K562 (cell line): ENCODE results near the gene NEUROD2. TPM values are rescaled to one million over a fixed set of nuclear protein-coding genes. Genes with fewer than 3 reads are reported as not detected.
A peak's percentile ranks its signal among the peaks of the same experiment; 100 is the strongest.

Experiments used
- BACH1 ChIP-seq: fragments of 200-800 bp; sonication (Bioruptor generic); IDR thresholded peaks from 2 replicates; pipeline ENCODE4 v1.6.1; 2016; ENCODE audit warnings: missing genetic modification characterization, missing compliant biosample characterization
- BRD9 ChIP-seq: fragments of 450-650 bp; IDR thresholded peaks from 2 replicates; pipeline ENCODE4 v1.6.1; 2018; ENCODE audit warnings: low read depth; ENCODE audit not compliant: partially characterized antibody
- CBX5 ChIP-seq: IDR thresholded peaks from 2 replicates; pipeline ENCODE4 v1.6.1; 2014; ENCODE audit warnings: low read depth, borderline replicate concordance
- CTCFL ChIP-seq: IDR thresholded peaks from 2 replicates; pipeline ENCODE4 v1.6.1; 2011; ENCODE audit warnings: borderline replicate concordance, low read depth, mild to moderate bottlenecking, moderate library complexity, low read length; ENCODE audit not compliant: insufficient read depth, poor library complexity, severe bottlenecking
- FIP1L1 ChIP-seq: fragments of 200-400 bp; formaldehyde crosslinking; IDR thresholded peaks from 2 replicates; pipeline ENCODE4 v1.6.1; 2018; ENCODE audit warnings: mild to moderate bottlenecking, low read depth, low read length; ENCODE audit not compliant: poor library complexity, severe bottlenecking
- FOXK1 ChIP-seq: sonication (generic); formaldehyde crosslinking; IDR thresholded peaks from 2 replicates; pipeline ENCODE4 v1.8.0; 2022; ENCODE audit warnings: missing genetic modification reagents, mild to moderate bottlenecking, borderline replicate concordance
- GABPB2 ChIP-seq: fragments of 250-450 bp; sonication (Bioruptor Pico); conservative IDR thresholded peaks from 2 replicates; pipeline ENCODE4 v1.5.1; 2021; ENCODE audit warnings: mild to moderate bottlenecking
- HBP1 ChIP-seq: fragments of 450-650 bp; formaldehyde crosslinking; IDR thresholded peaks from 2 replicates; pipeline ENCODE4 v1.4.0; 2022; ENCODE audit warnings: missing genetic modification characterization
- KDM4B ChIP-seq, 2 experiments: fragments of 450-650 bp in 1 of 2; sonication (generic) in 1 of 2; IDR thresholded peaks; 2 replicates each; pipeline ENCODE4 v1.6.1; 2016 to 2017; ENCODE audit warnings: borderline replicate concordance in 2 of 2, antibody characterized with exemption in 1 of 2, low read depth in 1 of 2, mild to moderate bottlenecking in 1 of 2
- MED1 ChIP-seq: sonication (generic); formaldehyde crosslinking; IDR thresholded peaks from 2 replicates; pipeline ENCODE4 v1.8.1; 2023; ENCODE audit warnings: missing genetic modification reagents, borderline replicate concordance
- PHTF2 ChIP-seq: fragments of 250-450 bp; sonication (Bioruptor Pico); IDR thresholded peaks from 2 replicates; pipeline ENCODE4 v1.5.0; 2021; ENCODE audit warnings: mild to moderate bottlenecking
- TARDBP ChIP-seq: fragments of 450-650 bp; IDR thresholded peaks from 2 replicates; pipeline ENCODE4 v1.6.1; 2016
- TOE1 ChIP-seq, 2 experiments: fragments of 450-650 bp in 1 of 2; sonication (generic) in 1 of 2; formaldehyde crosslinking in 1 of 2; IDR thresholded peaks; 2 replicates each; pipeline versions ENCODE4 v1.7.1 to v1.8.0; 2016 to 2022; ENCODE audit warnings: borderline replicate concordance in 2 of 2, mild to moderate bottlenecking in 2 of 2, antibody characterized with exemption in 1 of 2, inconsistent platforms in 1 of 2, low read depth in 1 of 2, missing genetic modification reagents in 1 of 2, moderate library complexity in 1 of 2
- TRIM25 ChIP-seq: fragments of 450-650 bp; IDR thresholded peaks from 2 replicates; pipeline ENCODE4 v1.7.0; 2016; ENCODE audit warnings: borderline replicate concordance
- TRIM28 ChIP-seq: fragments of 450-650 bp; IDR thresholded peaks from 2 replicates; pipeline ENCODE4 v1.6.1; 2017
- XRCC3 ChIP-seq: fragments of 450-650 bp; IDR thresholded peaks from 2 replicates; pipeline ENCODE4 v1.6.1; 2017; ENCODE audit warnings: mild to moderate bottlenecking, moderate library complexity
- YBX1 ChIP-seq: fragments of 450-650 bp; IDR thresholded peaks from 2 replicates; pipeline ENCODE4 v1.7.1; 2016; ENCODE audit warnings: mild to moderate bottlenecking
- ZBTB5 ChIP-seq: fragments of 450-650 bp; IDR thresholded peaks from 2 replicates; pipeline ENCODE4 v1.6.1; 2017; ENCODE audit warnings: antibody characterized with exemption
- ZNF121 ChIP-seq: sonication (generic); formaldehyde crosslinking; conservative IDR thresholded peaks from 2 replicates; pipeline ENCODE4 v1.8.0; 2022; ENCODE audit warnings: missing genetic modification reagents
- ZNF174 ChIP-seq: fragments of 250-450 bp; sonication (Bioruptor Pico); IDR thresholded peaks from 2 replicates; pipeline ENCODE4 v1.4.0; 2020; ENCODE audit warnings: mild to moderate bottlenecking
- ZNF316 ChIP-seq: fragments of 450-650 bp; IDR thresholded peaks from 2 replicates; pipeline ENCODE4 v1.6.1; 2016
- ZNF586 ChIP-seq: fragments of 450-650 bp; formaldehyde crosslinking; conservative IDR thresholded peaks from 2 replicates; pipeline ENCODE4 v1.4.0; 2020; ENCODE audit warnings: mild to moderate bottlenecking, moderate library complexity
- polyA plus RNA-seq, 8 experiments: library from polyadenylated mRNA; depleted of rRNA in 4 of 8; stranded (reverse) in 5 of 8; unstranded in 3 of 8; fragments of >200 nt; fragmentation: Nextera tagmentation in 2 of 8; fragmentation: Illumina TruSeq in 1 of 8; extraction: Ambion mirVana in 2 of 8; extraction: Trizol in 1 of 8; gene quantifications; 2 replicates each; pipeline versions ENCODE4 v1.2.1 to v1.2.3, GENCODE V29; 2011 to 2014; ENCODE audit warnings: inconsistent platforms in 1 of 8, missing spikeins in 1 of 8
- total RNA-seq, 7 experiments: library from RNA; depleted of rRNA in 6 of 7; stranded (reverse); fragments of >200 nt in 6 of 7; fragmentation: Illumina TruSeq in 2 of 7; extraction: Trizol in 2 of 7; gene quantifications; 2 replicates each; pipeline versions ENCODE4 v1.2.1 to v1.2.3, GENCODE V29; 2011 to 2021; ENCODE audit warnings: low replicate concordance in 1 of 7

The NEUROD2 gene
- total and polyA plus RNA-seq, 9 of the 15 experiments (the other 6 are each of a cell fraction or from before 2014, with no cell fraction given): not detected

GRCh38 chr17:39621523-39622379 lies 14.0 kb upstream of the NEUROD2 start (continued):
- TF ChIP-seq ZNF316 (no peak), FIP1L1 (no peak), CBX5 (no peak), FOXK1 (CRISPR knock-in tag) (no peak), YBX1 (no peak), ZNF586 (CRISPR knock-in tag) (no peak), KDM4B (IDR thresholded peaks at IDR 0.05; ENCODE audit: borderline replicate concordance in 2 of 2, low read depth in 1 of 2) (no peak), GABPB2 (CRISPR knock-in tag) (no peak), TRIM25 (no peak), BRD9 (no peak), BACH1 (no peak), XRCC3 (no peak), HBP1 (CRISPR knock-in tag) (no peak), TARDBP (no peak), TRIM28 (no peak), ZNF121 (CRISPR knock-in tag) (no peak), CTCFL (peak; percentile 79), PHTF2 (no peak), ZBTB5 (no peak), TOE1 (IDR thresholded peaks at IDR 0.05; ENCODE audit: borderline replicate concordance) (no peak), TOE1 (CRISPR knock-in tag; IDR thresholded peaks at IDR 0.05; ENCODE audit: borderline replicate concordance, low read depth) (no peak), MED1 (CRISPR knock-in tag) (no peak), ZNF174 (no peak)
